GM12891 (cell line): ENCODE results near the gene GABRB1.

Experiments used
- DNase-seq: peaks from one replicate; pipeline ENCODE4 v3.0.0; 2011; ENCODE audit warnings: low spot score; ENCODE audit not compliant: insufficient read length
- FAIRE-seq: peaks from 2 replicates; lab custom pipeline; 2011; peaks lifted over from hg19 to GRCh38; lab: Jason Lieb, UNC
- PAX5 ChIP-seq: IDR thresholded peaks from 2 replicates; pipeline ENCODE4 v1.6.1; 2011; ENCODE audit warnings: low read length, moderate library complexity, mild to moderate bottlenecking; ENCODE audit not compliant: insufficient read depth, severe bottlenecking
- POLR2A ChIP-seq: IDR thresholded peaks from 2 replicates; pipeline ENCODE4 v1.6.1; 2011; ENCODE audit warnings: low read depth, low read length, control low read depth
- POLR2AphosphoS5 ChIP-seq: IDR thresholded peaks from 2 replicates; pipeline ENCODE4 v1.6.1; 2011; ENCODE audit warnings: low read depth, low read length, control low read depth
- POU2F2 ChIP-seq: IDR thresholded peaks from 2 replicates; pipeline ENCODE4 v1.6.1; 2011; ENCODE audit warnings: low read depth, mild to moderate bottlenecking, control low read depth, low read length, moderate library complexity
- SPI1 ChIP-seq: IDR thresholded peaks from 2 replicates; pipeline ENCODE4 v1.6.1; 2011; ENCODE audit warnings: low read depth, low read length, control low read depth
- TAF1 ChIP-seq: IDR thresholded peaks from 2 replicates; pipeline ENCODE4 v1.6.1; 2011; ENCODE audit warnings: low read depth, low read length, control low read depth

GABRB1 gene

GRCh38 chr4:47145630-47146029 is 114.3 kb downstream of the GABRB1 start:
- DNase-seq = peak; percentile 2
- FAIRE-seq = peak; percentile 76
- no peak for TF ChIP-seq POLR2AphosphoS5
- no peak for TF ChIP-seq SPI1
- TF ChIP-seq PAX5 = no peak
- TF ChIP-seq TAF1 = no peak
- no peak for TF ChIP-seq POLR2A
- no peak for TF ChIP-seq POU2F2

GRCh38 chr4:47154816-47155370 is 123.5 kb downstream of the GABRB1 start:
- FAIRE-seq = no peak
- DNase-seq = no peak
- TF ChIP-seq PAX5 = no peak
- TF ChIP-seq TAF1 = no peak

- FAIRE-seq (no peak), DNase-seq (no peak)
- no peak for TF ChIP-seq SPI1
- no peak for TF ChIP-seq POU2F2
- TF ChIP-seq POLR2AphosphoS5 = no peak
- TF ChIP-seq PAX5 = no peak
- TF ChIP-seq TAF1 = no peak
- TF ChIP-seq POLR2A = no peak
Measured at GRCh38 chr4:47155919-47156318, 124.6 kb downstream of the GABRB1 start.

- no peak for DNase-seq
- no peak for FAIRE-seq
Measured at GRCh38 chr4:47160095-47160494, 128.7 kb downstream of the GABRB1 start.

GRCh38 chr4:47167081-47168035 is 136.0 kb downstream of the GABRB1 start:
- FAIRE-seq (no peak), DNase-seq (no peak)
- TF ChIP-seq POLR2AphosphoS5 (no peak), PAX5 (no peak), POU2F2 (no peak), SPI1 (no peak), TAF1 (no peak)

More at GRCh38 chr4:47160095-47160494, 128.7 kb downstream of the GABRB1 start:
- no peak for TF ChIP-seq SPI1
- no peak for TF ChIP-seq POU2F2
- TF ChIP-seq PAX5 = no peak
- TF ChIP-seq TAF1 = no peak
- TF ChIP-seq POLR2A = no peak
- no peak for TF ChIP-seq POLR2AphosphoS5

GRCh38 chr4:47184083-47184482 is 152.7 kb downstream of the GABRB1 start:
- TF ChIP-seq POLR2A (no peak), TAF1 (no peak), PAX5 (no peak), POU2F2 (no peak), POLR2AphosphoS5 (no peak), SPI1 (no peak)
- FAIRE-seq = no peak
- no peak for DNase-seq

GRCh38 chr4:47185761-47186160 is 154.4 kb downstream of the GABRB1 start:
- DNase-seq (no peak), FAIRE-seq (no peak)
- no peak for TF ChIP-seq POLR2AphosphoS5
- no peak for TF ChIP-seq TAF1
- TF ChIP-seq POLR2A = no peak
- TF ChIP-seq PAX5 = no peak
- no peak for TF ChIP-seq SPI1
- TF ChIP-seq POU2F2 = no peak

- TF ChIP-seq PAX5 (no peak), POLR2AphosphoS5 (no peak), SPI1 (no peak), POLR2A (no peak), TAF1 (no peak), POU2F2 (no peak)
- DNase-seq = no peak
- no peak for FAIRE-seq
Measured at GRCh38 chr4:47187608-47188007, 156.2 kb downstream of the GABRB1 start.

- TF ChIP-seq POLR2AphosphoS5 (no peak), SPI1 (no peak), POLR2A (no peak), TAF1 (no peak), POU2F2 (no peak), PAX5 (no peak)
- no peak for FAIRE-seq
- no peak for DNase-seq
Measured at GRCh38 chr4:47193179-47193578, 161.8 kb downstream of the GABRB1 start.
